ENCODE results near the gene DMRT3.

DNA sequence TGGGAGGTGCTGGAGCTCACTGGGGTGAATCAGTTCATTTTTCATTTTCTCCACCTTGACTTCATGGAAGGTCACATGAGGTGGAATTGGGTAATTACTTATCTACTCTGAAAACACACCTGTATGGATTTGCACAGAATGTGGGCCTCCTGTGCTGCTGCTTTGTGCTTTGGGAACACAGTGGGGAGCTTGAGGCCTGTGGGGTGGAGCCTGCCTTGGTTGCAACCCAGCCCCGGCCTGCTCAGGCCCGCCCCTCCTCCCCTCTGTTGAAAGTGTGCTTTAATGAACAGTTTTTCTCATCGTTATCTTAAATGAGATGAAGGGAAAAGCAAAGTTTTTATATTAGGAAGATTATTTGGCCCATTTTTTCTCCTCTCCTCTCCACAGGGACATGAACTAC, 28.5 kb upstream of the DMRT3 start:
- no peak for TF ChIP-seq EZH2 (IDR thresholded peaks at IDR 0.05; ENCODE audit: low read depth)
- TF ChIP-seq, protein P1, sequence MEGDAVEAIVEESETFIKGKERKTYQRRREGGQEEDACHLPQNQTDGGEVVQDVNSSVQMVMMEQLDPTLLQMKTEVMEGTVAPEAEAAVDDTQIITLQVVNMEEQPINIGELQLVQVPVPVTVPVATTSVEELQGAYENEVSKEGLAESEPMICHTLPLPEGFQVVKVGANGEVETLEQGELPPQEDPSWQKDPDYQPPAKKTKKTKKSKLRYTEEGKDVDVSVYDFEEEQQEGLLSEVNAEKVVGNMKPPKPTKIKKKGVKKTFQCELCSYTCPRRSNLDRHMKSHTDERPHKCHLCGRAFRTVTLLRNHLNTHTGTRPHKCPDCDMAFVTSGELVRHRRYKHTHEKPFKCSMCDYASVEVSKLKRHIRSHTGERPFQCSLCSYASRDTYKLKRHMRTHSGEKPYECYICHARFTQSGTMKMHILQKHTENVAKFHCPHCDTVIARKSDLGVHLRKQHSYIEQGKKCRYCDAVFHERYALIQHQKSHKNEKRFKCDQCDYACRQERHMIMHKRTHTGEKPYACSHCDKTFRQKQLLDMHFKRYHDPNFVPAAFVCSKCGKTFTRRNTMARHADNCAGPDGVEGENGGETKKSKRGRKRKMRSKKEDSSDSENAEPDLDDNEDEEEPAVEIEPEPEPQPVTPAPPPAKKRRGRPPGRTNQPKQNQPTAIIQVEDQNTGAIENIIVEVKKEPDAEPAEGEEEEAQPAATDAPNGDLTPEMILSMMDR (conservative IDR thresholded peaks at IDR 0.05) = no peak
